HL-60/S4 treated with phorbol 12-myristate 13-acetate at 8.2 ng/mL for 4 days and 3 days (cell line): ENCODE data around the gene COPS2.
"Not testable (repeated sequence)": the region's sequence is repeated elsewhere in the genome, so short reads cannot be mapped to it uniquely, and the experiment has no call there.

Experiments used
- in situ Hi-C: fragments of 300-500 bp; cut with MboI; formaldehyde crosslinking; loops from 2 replicates; pipeline ENCODE4 v1.15.0; 2022; ENCODE audit warnings: low sequenced_read_pairs

The COPS2 gene

DNA sequence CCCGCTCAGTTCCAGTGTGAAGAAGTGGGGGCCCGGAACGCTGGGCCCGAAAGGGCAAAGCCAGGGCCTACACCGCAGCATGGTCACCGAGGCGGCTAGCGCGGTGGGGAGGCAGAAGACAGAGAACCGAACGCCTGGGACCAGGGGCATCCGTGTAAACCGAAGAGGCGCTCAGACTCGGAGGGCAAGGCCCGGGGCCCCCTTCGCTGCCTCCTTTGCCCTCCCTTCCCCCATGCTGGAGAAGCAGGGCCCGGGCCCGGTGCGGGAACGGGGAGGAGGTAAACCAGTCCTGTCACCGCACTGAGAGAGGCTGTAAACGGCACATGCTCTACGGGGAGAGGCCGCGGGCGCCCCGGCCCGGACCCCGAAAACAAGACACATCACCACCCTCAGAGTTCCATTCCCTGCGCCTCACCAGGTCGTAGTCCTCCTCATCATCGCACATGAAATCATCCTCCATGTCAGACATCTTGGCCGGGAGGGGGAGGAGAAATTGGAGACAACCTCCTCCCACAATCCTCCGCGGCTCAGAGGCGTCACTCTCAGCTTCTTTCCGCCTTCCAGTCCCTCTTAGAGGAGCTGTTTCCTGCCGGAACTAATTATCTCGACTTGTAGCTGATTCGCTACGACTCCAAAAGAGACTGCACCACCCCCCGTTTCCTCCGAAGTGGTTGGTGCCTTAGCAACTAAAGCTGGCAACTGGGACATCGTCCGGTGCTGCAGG is at the start of gene COPS2:
Gene COPS2, minus strand, starts transcription at position 490 of the 724 bp plus-strand sequence. Its CDS starts 21 bp downstream, at position 469.
- in situ Hi-C loops = no loop called here

GRCh38 chr15:49200347-49200746 is 44.9 kb upstream of the COPS2 start:
- in situ Hi-C loops = no loop called here

GRCh38 chr15:49199666-49200065 is 44.3 kb upstream of the COPS2 start:
- in situ Hi-C loops = no loop called here

GRCh38 chr15:49196856-49197255 is 41.5 kb upstream of the COPS2 start:
- in situ Hi-C loops = no loop called here

GRCh38 chr15:49191892-49192291 is 36.5 kb upstream of the COPS2 start:
- in situ Hi-C loops = no loop called here

GRCh38 chr15:49190586-49190985 is 35.2 kb upstream of the COPS2 start:
- in situ Hi-C loops = no loop called here

GRCh38 chr15:49189631-49190030 is 34.2 kb upstream of the COPS2 start:
- in situ Hi-C loops = no loop called here

DNA sequence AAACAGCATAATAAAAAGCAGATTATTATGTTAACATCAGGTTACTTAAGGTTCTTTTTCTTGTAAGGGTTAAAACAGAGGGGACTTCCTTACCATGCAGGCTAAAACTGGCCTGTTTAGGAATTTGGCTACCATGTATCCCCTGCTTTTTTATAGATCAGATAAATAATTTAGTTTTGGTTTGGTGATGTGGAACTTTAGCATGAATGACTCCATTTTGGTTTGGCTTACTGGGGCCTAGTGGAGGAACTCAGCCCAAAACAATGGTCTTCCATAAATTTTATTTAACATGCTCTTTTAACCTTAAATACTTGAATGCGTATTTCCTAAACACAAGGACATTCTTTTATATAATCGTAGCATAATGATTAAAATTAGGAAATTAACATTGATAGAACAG is 33.5 kb upstream of the COPS2 start:
- in situ Hi-C loops = no loop called here

GRCh38 chr15:49187549-49188245 is 32.3 kb upstream of the COPS2 start:
- in situ Hi-C loops = no loop called here

GRCh38 chr15:49185473-49185872 is 30.1 kb upstream of the COPS2 start:
- in situ Hi-C loops = no loop called here

DNA sequence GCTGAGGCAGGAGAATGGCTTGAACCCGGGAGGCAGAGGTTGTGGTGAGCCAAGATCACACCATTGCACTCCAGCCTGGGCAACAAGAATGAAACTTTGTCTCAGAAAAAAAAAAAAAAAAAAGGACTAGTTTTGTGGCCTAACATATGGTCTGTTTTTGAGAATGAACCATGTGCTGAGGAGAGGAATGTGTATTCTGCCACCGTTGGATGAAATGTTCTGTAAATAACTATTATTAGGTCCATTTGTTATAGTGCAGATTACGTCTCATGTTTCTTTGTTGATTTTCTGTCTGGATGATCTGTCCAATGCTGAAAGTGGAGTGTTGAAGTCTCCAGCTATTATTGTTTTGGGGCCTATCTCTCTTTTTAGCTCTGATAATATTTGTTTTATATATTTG is 28.3 kb upstream of the COPS2 start:
- in situ Hi-C loops = not testable (repeated sequence)

GRCh38 chr15:49182128-49182527 is 26.7 kb upstream of the COPS2 start:
- in situ Hi-C loops = no loop called here

- in situ Hi-C loops = no loop called here
Measured at GRCh38 chr15:49179433-49180190, 24.2 kb upstream of the COPS2 start.

- in situ Hi-C loops = no loop called here
Measured at GRCh38 chr15:49178497-49178896, 23.1 kb upstream of the COPS2 start.

GRCh38 chr15:49175582-49176397 is 20.4 kb upstream of the COPS2 start:
- in situ Hi-C loops = not testable (repeated sequence)

DNA sequence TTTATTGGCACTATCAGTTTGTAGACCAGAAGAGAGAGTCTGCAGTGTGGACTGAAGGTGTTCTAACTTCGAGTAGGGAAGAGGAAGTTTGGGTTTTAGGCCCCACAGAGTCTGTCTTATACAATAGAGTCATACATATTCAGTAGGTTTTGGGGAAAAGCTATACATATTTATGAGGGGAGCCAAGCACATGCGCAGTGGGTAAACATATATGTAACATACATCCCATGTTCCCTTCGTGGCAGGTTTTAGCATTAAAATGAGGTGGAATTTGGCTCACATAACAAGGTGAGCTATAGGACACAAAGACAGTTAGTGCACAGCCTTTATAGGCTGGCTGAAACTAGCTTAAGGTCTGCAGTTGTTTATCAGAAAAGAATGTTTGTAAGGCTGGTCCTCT is 19.5 kb upstream of the COPS2 start:
- in situ Hi-C loops = no loop called here

GRCh38 chr15:49171790-49172189 is 16.4 kb upstream of the COPS2 start:
- in situ Hi-C loops = no loop called here

- in situ Hi-C loops = no loop called here
Measured at GRCh38 chr15:49169880-49170597, 14.6 kb upstream of the COPS2 start, which contains the start of gene GALK2. TSS of gene GALK2 (plus strand) at chr15:49170247. CDS start at chr15:49170323, 76 bp downstream.

DNA sequence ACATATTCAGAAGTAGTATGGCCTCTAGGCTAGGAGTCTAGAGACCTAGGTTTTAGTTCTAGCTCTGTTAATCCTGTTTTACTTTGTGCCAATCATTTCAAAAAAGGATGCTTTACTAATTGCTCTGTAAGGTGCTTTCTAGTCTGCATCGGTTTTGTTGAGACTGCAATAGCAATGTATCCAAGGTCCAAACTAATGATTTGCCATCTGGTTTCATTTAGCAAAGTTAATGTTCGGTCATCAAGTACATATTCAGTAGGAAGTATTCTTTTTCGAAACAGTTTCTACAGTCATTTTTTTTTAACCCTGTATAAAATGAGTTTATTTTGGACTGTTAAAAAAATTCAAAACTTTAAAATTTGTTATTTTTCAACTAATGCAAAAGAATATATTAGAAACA is 12.6 kb upstream of the COPS2 start:
- in situ Hi-C loops = no loop called here

GRCh38 chr15:49164865-49165264 is 9.5 kb upstream of the COPS2 start:
- in situ Hi-C loops = no loop called here
